Measurements from ENCODE around the gene EHHADH. TPM values are rescaled to one million over a fixed set of nuclear protein-coding genes. Genes with fewer than 3 reads are reported as not detected.

The EHHADH gene
- total and polyA plus RNA-seq, 9 of the 15 experiments (the other 6 are each of a cell fraction or from before 2014, with no cell fraction given), result 3.6 to 6.4 (median 5.4) TPM

DNA sequence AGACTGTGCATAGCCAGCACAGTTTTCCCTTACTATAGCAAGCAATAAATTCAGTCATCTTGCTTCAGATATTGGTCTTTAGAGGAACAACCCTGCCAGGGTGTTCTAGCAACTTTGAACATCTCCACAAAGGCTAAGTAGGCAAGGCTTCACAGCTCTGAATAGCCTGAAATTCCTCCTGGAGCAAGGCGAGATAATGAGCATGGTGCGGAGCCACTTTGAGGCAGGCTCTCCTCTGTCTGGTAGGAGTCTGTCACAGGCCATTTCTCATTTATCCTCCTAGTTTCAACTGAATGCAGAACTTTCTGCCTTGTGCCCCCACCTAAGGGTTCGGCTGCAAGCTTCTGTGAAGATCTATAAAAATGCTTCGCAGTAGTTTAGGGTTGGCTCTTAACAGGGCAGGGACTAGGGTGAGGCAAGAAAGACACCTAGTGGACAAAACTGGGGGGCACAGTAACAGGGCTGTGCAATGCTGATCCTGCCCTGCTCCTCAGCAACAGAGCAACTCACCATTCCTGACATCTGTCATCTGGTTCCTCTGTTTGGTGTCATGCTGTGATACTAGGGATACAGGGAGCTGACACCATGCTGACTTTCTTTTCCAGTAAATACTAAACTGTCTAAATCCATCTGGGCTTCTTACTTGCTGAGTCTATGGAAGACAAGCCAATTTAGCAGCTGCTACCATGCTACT is 16.6 kb upstream of the EHHADH start (continued):
- TF ChIP-seq, protein P1, sequence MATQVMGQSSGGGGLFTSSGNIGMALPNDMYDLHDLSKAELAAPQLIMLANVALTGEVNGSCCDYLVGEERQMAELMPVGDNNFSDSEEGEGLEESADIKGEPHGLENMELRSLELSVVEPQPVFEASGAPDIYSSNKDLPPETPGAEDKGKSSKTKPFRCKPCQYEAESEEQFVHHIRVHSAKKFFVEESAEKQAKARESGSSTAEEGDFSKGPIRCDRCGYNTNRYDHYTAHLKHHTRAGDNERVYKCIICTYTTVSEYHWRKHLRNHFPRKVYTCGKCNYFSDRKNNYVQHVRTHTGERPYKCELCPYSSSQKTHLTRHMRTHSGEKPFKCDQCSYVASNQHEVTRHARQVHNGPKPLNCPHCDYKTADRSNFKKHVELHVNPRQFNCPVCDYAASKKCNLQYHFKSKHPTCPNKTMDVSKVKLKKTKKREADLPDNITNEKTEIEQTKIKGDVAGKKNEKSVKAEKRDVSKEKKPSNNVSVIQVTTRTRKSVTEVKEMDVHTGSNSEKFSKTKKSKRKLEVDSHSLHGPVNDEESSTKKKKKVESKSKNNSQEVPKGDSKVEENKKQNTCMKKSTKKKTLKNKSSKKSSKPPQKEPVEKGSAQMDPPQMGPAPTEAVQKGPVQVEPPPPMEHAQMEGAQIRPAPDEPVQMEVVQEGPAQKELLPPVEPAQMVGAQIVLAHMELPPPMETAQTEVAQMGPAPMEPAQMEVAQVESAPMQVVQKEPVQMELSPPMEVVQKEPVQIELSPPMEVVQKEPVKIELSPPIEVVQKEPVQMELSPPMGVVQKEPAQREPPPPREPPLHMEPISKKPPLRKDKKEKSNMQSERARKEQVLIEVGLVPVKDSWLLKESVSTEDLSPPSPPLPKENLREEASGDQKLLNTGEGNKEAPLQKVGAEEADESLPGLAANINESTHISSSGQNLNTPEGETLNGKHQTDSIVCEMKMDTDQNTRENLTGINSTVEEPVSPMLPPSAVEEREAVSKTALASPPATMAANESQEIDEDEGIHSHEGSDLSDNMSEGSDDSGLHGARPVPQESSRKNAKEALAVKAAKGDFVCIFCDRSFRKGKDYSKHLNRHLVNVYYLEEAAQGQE (IDR thresholded peaks at IDR 0.05; ENCODE audit: borderline replicate concordance), result peak; percentile 58; the same call in 1 of the 2 replicates
- TF ChIP-seq, protein P1 (CRISPR knock-in tag; IDR thresholded peaks at IDR 0.05; ENCODE audit: low read depth), result no peak
- TF ChIP-seq ZZZ3 (IDR thresholded peaks at IDR 0.05) (no peak), FOS (IDR thresholded peaks at IDR 0.05; ENCODE audit: extremely low read depth, insufficient read length) (no peak), FOXP1 (CRISPR knock-in tag; IDR thresholded peaks at IDR 0.05) (no peak), MLLT1 (IDR thresholded peaks at IDR 0.05) (no peak), SMARCA5 (IDR thresholded peaks at IDR 0.05) (no peak), SMC3 (conservative IDR thresholded peaks at IDR 0.05; ENCODE audit: insufficient read depth, low read depth, low read length) (peak; percentile 46; the same call in 1 of the 2 replicates), CBFA2T2 (conservative IDR thresholded peaks at IDR 0.05) (no peak), MTA1 (IDR thresholded peaks at IDR 0.05; ENCODE audit: borderline replicate concordance) (no peak), RB1 (IDR thresholded peaks at IDR 0.05; ENCODE audit: low read depth) (peak; percentile 25; the same call in 1 of the 2 replicates), FOXJ3 (CRISPR knock-in tag; IDR thresholded peaks at IDR 0.05) (no peak), ELK3 (CRISPR knock-in tag; IDR thresholded peaks at IDR 0.05) (no peak)
- TF ChIP-seq, protein P2, sequence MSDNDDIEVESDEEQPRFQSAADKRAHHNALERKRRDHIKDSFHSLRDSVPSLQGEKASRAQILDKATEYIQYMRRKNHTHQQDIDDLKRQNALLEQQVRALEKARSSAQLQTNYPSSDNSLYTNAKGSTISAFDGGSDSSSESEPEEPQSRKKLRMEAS (CRISPR knock-in tag; IDR thresholded peaks at IDR 0.05), result no peak
- TF ChIP-seq, protein P3, sequence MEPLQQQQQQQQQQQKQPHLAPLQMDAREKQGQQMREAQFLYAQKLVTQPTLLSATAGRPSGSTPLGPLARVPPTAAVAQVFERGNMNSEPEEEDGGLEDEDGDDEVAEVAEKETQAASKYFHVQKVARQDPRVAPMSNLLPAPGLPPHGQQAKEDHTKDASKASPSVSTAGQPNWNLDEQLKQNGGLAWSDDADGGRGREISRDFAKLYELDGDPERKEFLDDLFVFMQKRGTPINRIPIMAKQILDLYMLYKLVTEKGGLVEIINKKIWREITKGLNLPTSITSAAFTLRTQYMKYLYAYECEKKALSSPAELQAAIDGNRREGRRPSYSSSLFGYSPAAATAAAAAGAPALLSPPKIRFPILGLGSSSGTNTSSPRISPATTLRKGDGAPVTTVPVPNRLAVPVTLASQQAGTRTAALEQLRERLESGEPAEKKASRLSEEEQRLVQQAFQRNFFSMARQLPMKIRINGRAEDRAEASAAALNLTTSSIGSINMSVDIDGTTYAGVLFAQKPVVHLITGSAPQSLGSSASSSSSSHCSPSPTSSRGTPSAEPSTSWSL (CRISPR knock-in tag; IDR thresholded peaks at IDR 0.05; ENCODE audit: borderline replicate concordance), result no peak

Data from K562 (cell line).